GM12875 (cell line): ENCODE results near the gene ULK3.

Source experiments
- H3K4me3 ChIP-seq: one replicate; pipeline ENCODE4 v1.5.1; 2011; ENCODE audit warnings: low read depth, low read length, control low read depth
- CTCF ChIP-seq: IDR thresholded peaks from 2 replicates; pipeline ENCODE4 v1.5.1; 2011; ENCODE audit warnings: low read depth, mild to moderate bottlenecking, control low read depth, inconsistent platforms, low read length, moderate library complexity, borderline replicate concordance; ENCODE audit not compliant: insufficient read depth

Gene ULK3

GRCh38 chr15:74872702-74873035 is 29.7 kb upstream of the ULK3 start:
- TF ChIP-seq CTCF, result no peak
- peak overlapping the region; percentile 88 for H3K4me3 ChIP-seq

- no peak for TF ChIP-seq CTCF
- peak overlapping the region; percentile 51 for H3K4me3 ChIP-seq
Measured at GRCh38 chr15:74870436-74871215, 27.7 kb upstream of the ULK3 start.

- no peak for TF ChIP-seq CTCF
- peak overlapping the region; percentile 55 for H3K4me3 ChIP-seq
Measured at GRCh38 chr15:74869726-74870407, 26.9 kb upstream of the ULK3 start.

GRCh38 chr15:74869372-74869725 is 26.4 kb upstream of the ULK3 start:
- no peak for TF ChIP-seq CTCF
- H3K4me3 ChIP-seq, result peak overlapping the region; percentile 55

DNA sequence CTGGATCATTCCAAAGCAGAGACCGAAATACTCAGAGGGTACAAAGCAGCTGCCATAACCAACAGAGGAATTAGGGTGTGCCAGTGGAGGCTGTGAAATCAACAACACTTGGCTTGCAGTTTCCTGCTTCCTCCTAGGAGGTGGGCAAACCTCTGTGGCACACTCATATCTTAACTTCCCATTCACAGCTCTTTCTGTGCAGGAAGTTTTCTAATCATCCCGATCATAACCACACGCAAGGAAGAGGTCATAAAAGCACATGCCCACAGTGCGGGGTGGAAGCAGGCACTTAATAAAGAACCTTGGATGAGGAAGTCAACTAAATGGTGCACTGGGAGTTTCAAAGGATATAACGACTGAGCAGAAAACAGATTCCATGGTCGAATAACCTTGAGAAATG is 25.1 kb upstream of the ULK3 start:
- no peak overlapping the region for H3K4me3 ChIP-seq
- no peak for TF ChIP-seq CTCF

DNA sequence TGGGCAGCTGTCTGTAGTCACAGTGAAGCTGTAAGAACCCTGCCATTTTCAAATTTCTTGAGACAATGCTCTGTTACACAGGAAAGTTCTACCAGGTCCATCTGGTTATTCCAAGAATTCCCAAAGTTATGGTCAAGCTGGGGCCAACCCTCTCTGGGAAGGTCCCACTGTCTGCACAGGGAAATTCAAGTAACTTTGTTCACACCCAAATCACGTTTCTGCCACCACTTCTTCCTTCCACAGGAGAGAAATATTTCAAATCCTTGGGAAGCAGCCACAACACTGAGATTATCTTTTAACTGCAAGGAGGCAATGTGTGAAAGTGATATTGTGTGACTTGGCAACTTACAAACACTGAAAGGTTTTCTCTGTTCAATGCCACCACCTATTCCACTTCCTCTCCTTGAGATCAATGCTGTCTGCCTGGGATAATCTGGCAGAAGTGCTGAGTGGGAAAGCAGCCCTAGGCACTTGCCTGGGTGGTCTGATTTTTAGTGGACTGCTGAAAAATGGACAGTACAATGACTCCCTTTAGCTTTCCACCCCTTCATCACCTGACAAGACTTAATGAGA is 24.6 kb upstream of the ULK3 start:
- H3K4me3 ChIP-seq, result no peak overlapping the region
- no peak for TF ChIP-seq CTCF

- TF ChIP-seq CTCF, result no peak
- H3K4me3 ChIP-seq, result no peak overlapping the region
Measured at GRCh38 chr15:74866090-74866489, 23.1 kb upstream of the ULK3 start.
